ENCODE data around the gene RFNG. TPM values are rescaled to one million over a fixed set of nuclear protein-coding genes. Genes with fewer than 3 reads are reported as not detected.

RFNG gene
- total and polyA plus RNA-seq, 2 of the 13 experiments (the other 11 are each of a cell fraction or from before 2014, with no cell fraction given), result 61.4 to 64.0 TPM

DNA sequence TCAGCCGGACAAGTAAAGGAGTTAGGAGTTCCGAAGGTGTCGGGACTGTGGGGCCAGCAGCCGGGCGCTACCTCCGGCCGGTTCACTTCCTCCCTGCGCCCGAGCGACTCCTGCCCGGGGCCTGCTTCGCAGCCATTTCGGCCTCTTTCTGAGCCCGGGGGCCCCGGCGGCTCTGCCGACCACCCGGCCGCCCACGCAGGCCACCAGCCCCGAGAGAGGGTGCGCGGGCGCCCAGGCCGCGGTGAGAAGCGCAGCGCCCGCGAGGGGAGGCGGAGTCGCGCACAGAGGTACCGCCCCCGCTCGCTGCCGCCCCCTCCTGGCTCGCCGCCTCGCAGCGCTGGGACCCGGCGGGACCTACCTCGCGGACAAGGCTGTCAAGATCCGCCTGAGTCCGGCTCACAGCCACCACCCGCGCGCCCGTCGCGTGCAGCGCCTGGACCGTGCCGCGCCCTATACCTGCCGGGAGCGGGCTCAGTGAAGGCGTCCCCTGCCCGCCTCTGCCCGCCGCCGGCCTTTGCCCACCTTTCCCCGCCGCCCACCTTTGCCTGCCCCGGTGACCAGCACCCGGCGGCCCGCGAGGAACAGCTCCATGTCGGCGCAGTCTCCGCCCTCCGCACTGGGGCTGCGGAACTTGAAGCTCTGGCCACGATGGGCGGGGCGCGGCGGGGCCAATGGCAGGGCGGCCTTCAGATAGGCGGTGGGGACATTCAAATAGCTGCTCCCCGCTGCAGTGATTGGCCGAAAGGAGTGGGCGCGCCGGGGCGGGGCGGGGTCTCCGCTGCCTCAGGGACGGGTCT, 14.3 kb downstream of the RFNG start, which contains the start of gene DCXR (continued):
- TF ChIP-seq BATF2 (CRISPR knock-in tag; IDR thresholded peaks at IDR 0.05), result no peak
- peak; percentile 82 for TF ChIP-seq IKZF4 (CRISPR knock-in tag; IDR thresholded peaks at IDR 0.05; ENCODE audit: borderline replicate concordance, low read depth, not compliant biosample characterization)
- TF ChIP-seq, protein P1, sequence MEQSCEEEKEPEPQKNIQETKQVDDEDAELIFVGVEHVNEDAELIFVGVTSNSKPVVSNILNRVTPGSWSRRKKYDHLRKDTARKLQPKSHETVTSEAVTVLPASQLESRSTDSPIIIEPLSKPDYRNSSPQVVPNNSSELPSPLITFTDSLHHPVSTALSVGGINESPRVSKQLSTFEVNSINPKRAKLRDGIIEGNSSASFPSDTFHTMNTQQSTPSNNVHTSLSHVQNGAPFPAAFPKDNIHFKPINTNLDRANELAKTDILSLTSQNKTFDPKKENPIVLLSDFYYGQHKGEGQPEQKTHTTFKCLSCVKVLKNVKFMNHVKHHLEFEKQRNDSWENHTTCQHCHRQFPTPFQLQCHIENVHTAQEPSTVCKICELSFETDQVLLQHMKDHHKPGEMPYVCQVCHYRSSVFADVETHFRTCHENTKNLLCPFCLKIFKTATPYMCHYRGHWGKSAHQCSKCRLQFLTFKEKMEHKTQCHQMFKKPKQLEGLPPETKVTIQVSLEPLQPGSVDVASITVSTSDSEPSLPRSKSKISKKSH (CRISPR knock-in tag; IDR thresholded peaks at IDR 0.05; ENCODE audit: borderline replicate concordance), result no peak
- TF ChIP-seq SATB2 (CRISPR knock-in tag; IDR thresholded peaks at IDR 0.05), result no peak
- TF ChIP-seq EHMT2 (IDR thresholded peaks at IDR 0.05; ENCODE audit: borderline replicate concordance, low read depth, low read length), result no peak
- TF ChIP-seq POGK (CRISPR knock-in tag; conservative IDR thresholded peaks at IDR 0.05), result peak; percentile 93; the same call in 1 of the 2 replicates
- no peak for TF ChIP-seq PHF5A (CRISPR knock-in tag; IDR thresholded peaks at IDR 0.05; ENCODE audit: low read depth, unreplicated experiment)
- peak; percentile 65; the same call in 1 of the 2 replicates for TF ChIP-seq MED1 (CRISPR knock-in tag; IDR thresholded peaks at IDR 0.05)
- TF ChIP-seq ZFP1 (CRISPR knock-in tag; IDR thresholded peaks at IDR 0.05), result no peak
- TF ChIP-seq ZNF292 (CRISPR knock-in tag; IDR thresholded peaks at IDR 0.05; ENCODE audit: borderline replicate concordance, low read depth), result peak; percentile 16; the same call in 1 of the 2 replicates
- TF ChIP-seq, protein P2, sequence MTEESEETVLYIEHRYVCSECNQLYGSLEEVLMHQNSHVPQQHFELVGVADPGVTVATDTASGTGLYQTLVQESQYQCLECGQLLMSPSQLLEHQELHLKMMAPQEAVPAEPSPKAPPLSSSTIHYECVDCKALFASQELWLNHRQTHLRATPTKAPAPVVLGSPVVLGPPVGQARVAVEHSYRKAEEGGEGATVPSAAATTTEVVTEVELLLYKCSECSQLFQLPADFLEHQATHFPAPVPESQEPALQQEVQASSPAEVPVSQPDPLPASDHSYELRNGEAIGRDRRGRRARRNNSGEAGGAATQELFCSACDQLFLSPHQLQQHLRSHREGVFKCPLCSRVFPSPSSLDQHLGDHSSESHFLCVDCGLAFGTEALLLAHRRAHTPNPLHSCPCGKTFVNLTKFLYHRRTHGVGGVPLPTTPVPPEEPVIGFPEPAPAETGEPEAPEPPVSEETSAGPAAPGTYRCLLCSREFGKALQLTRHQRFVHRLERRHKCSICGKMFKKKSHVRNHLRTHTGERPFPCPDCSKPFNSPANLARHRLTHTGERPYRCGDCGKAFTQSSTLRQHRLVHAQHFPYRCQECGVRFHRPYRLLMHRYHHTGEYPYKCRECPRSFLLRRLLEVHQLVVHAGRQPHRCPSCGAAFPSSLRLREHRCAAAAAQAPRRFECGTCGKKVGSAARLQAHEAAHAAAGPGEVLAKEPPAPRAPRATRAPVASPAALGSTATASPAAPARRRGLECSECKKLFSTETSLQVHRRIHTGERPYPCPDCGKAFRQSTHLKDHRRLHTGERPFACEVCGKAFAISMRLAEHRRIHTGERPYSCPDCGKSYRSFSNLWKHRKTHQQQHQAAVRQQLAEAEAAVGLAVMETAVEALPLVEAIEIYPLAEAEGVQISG (CRISPR knock-in tag; IDR thresholded peaks at IDR 0.05), result peak; percentile 85
- TF ChIP-seq NR2C2 (CRISPR knock-in tag; IDR thresholded peaks at IDR 0.05; ENCODE audit: borderline replicate concordance), result peak; percentile 82; the same call in 1 of the 2 replicates
- no peak for TF ChIP-seq SP1 (IDR thresholded peaks at IDR 0.05)
- TF ChIP-seq SP1 (CRISPR knock-in tag; IDR thresholded peaks at IDR 0.05), result peak; percentile 94
- peak; percentile 86; the same call in 1 of the 2 replicates for TF ChIP-seq ZNF296 (CRISPR knock-in tag; conservative IDR thresholded peaks at IDR 0.05)
- peak; percentile 79; the same call in 1 of the 2 replicates for TF ChIP-seq ZSCAN25 (CRISPR knock-in tag; IDR thresholded peaks at IDR 0.05)
- no peak for TF ChIP-seq ZNF136 (CRISPR knock-in tag; IDR thresholded peaks at IDR 0.05; ENCODE audit: low read depth)
- 0 out of 2 replicates have a peak, but pooled peaks have one; percentile 53 for TF ChIP-seq HOXA9 (CRISPR knock-in tag; IDR thresholded peaks at IDR 0.05; ENCODE audit: borderline replicate concordance)
- TF ChIP-seq PHF20 (CRISPR knock-in tag; IDR thresholded peaks at IDR 0.05), result peak; percentile 75
- TF ChIP-seq POLR2A (IDR thresholded peaks at IDR 0.05; ENCODE audit: insufficient read depth in 1 of 2, low read depth in 2 of 2, low read length in 2 of 2), result peak; percentile 84 to 99
- TF ChIP-seq PHF8 (CRISPR knock-in tag; IDR thresholded peaks at IDR 0.05), result peak; percentile 85
- TF ChIP-seq TERF1 (CRISPR knock-in tag; IDR thresholded peaks at IDR 0.05), result no peak
